Measurements from ENCODE around the gene ZNF576. TPM values are rescaled to one million over a fixed set of nuclear protein-coding genes. Genes with fewer than 3 reads are reported as not detected.
A peak's percentile ranks its signal among the peaks of the same experiment; 100 is the strongest.

ZNF576 gene
- polyA plus RNA-seq, 1 donor from 2014 or later: 11.9 TPM

DNA sequence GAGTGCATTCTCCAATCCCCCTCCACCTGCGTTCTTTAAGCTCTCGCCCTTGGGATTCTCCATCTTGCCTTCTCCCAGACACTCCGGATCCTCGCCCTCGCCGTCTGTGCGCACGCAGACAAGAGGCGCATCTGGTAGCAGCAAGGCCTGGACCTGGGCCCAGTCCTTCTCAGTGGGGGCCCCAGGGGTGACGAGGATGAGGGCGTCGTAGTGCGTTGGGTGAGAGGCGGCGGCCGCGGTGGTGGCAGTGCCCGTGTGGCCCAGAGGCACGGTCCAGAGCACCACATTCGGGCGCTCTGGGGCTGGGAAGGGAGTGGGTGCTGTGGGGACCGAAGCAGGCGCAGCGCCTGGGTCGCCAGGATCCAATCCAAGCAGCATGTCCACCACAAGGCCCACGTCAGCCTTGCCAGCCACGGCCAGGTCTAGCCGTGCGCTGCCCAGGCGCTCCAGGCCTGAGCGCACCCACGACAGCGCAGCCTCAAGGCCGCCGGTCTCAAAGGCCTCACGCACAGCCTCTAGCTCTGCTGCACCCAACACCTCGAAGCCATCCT is 3.5 kb upstream of the ZNF576 start:
- H3F3A ChIP-seq (ENCODE audit: insufficient read depth, low read length, poor library complexity, severe bottlenecking): no peaks in the 10 kb centered on the region
- TF ChIP-seq EZH2 (IDR thresholded peaks at IDR 0.05; ENCODE audit: borderline replicate concordance, insufficient read depth, low read length, poor library complexity, severe bottlenecking) (no peak), TAF1 (IDR thresholded peaks at IDR 0.05; ENCODE audit: low read depth) (no peak), RAD21 (conservative IDR thresholded peaks at IDR 0.05) (no peak), SMC3 (conservative IDR thresholded peaks at IDR 0.05; ENCODE audit: poor library complexity) (no peak), MXI1 (conservative IDR thresholded peaks at IDR 0.05; ENCODE audit: poor library complexity, severe bottlenecking) (no peak), EP300 (conservative IDR thresholded peaks at IDR 0.05; ENCODE audit: poor library complexity, severe bottlenecking) (no peak), CTCF (IDR thresholded peaks at IDR 0.05; ENCODE audit: poor library complexity, severe bottlenecking) (no peak), POLR2AphosphoS5 (IDR thresholded peaks at IDR 0.05) (no peak)
- TF ChIP-seq, protein P1, sequence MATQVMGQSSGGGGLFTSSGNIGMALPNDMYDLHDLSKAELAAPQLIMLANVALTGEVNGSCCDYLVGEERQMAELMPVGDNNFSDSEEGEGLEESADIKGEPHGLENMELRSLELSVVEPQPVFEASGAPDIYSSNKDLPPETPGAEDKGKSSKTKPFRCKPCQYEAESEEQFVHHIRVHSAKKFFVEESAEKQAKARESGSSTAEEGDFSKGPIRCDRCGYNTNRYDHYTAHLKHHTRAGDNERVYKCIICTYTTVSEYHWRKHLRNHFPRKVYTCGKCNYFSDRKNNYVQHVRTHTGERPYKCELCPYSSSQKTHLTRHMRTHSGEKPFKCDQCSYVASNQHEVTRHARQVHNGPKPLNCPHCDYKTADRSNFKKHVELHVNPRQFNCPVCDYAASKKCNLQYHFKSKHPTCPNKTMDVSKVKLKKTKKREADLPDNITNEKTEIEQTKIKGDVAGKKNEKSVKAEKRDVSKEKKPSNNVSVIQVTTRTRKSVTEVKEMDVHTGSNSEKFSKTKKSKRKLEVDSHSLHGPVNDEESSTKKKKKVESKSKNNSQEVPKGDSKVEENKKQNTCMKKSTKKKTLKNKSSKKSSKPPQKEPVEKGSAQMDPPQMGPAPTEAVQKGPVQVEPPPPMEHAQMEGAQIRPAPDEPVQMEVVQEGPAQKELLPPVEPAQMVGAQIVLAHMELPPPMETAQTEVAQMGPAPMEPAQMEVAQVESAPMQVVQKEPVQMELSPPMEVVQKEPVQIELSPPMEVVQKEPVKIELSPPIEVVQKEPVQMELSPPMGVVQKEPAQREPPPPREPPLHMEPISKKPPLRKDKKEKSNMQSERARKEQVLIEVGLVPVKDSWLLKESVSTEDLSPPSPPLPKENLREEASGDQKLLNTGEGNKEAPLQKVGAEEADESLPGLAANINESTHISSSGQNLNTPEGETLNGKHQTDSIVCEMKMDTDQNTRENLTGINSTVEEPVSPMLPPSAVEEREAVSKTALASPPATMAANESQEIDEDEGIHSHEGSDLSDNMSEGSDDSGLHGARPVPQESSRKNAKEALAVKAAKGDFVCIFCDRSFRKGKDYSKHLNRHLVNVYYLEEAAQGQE (IDR thresholded peaks at IDR 0.05; ENCODE audit: borderline replicate concordance): no peak
- no peak overlapping the region for H2AFZ ChIP-seq (ENCODE audit: low read depth, low read length)
- no peaks in the 10 kb centered on the region for H3K9me2 ChIP-seq (ENCODE audit: insufficient read depth, low read length)
- H3K36me3 ChIP-seq (ENCODE audit: insufficient read depth, low read length): no peaks in the 10 kb centered on the region
- peaks cover 4% of the 10 kb centered on the region for H4K20me1 ChIP-seq (ENCODE audit: insufficient read depth)
- peaks cover 41% of the 10 kb centered on the region for H3K79me2 ChIP-seq (replicated peaks; ENCODE audit: insufficient read depth, low read length)
- no peak overlapping the region for H3K4me2 ChIP-seq (ENCODE audit: low read length)
- H3K9ac ChIP-seq (ENCODE audit: low read length): peak overlapping the region; percentile 99
- H3K27me3 ChIP-seq (ENCODE audit: insufficient read depth, low read depth, low read length): no peaks in the 10 kb centered on the region
- H3K4me3 ChIP-seq (ENCODE audit: low read length): peak overlapping the region; percentile 99
- H3K9me3 ChIP-seq (ENCODE audit: low read length): no peaks in the 10 kb centered on the region
- H3K27ac ChIP-seq (ENCODE audit: low read length): no peak overlapping the region

- Histone ChIP-seq H3K9me3 (ENCODE audit: low read length) (no peaks in the 10 kb centered on the region), H3K27me3 (ENCODE audit: insufficient read depth, low read depth, low read length) (no peaks in the 10 kb centered on the region), H3K36me3 (ENCODE audit: insufficient read depth, low read length) (no peaks in the 10 kb centered on the region), H4K20me1 (ENCODE audit: insufficient read depth) (peaks cover 4% of the 10 kb centered on the region), H3F3A (ENCODE audit: insufficient read depth, low read length, poor library complexity, severe bottlenecking) (no peaks in the 10 kb centered on the region), H3K27ac (ENCODE audit: low read length) (peak overlapping the region; percentile 99), H3K9ac (ENCODE audit: low read length) (peak overlapping the region; percentile 99), H2AFZ (ENCODE audit: low read depth, low read length) (no peak overlapping the region), H3K4me3 (ENCODE audit: low read length) (peak overlapping the region; percentile 99), H3K9me2 (ENCODE audit: insufficient read depth, low read length) (no peaks in the 10 kb centered on the region), H3K4me2 (ENCODE audit: low read length) (peak overlapping the region; percentile 78), H3K79me2 (replicated peaks; ENCODE audit: insufficient read depth, low read length) (peaks cover 42% of the 10 kb centered on the region)
- TF ChIP-seq RAD21 (conservative IDR thresholded peaks at IDR 0.05) (no peak), MXI1 (conservative IDR thresholded peaks at IDR 0.05; ENCODE audit: poor library complexity, severe bottlenecking) (no peak), EP300 (conservative IDR thresholded peaks at IDR 0.05; ENCODE audit: poor library complexity, severe bottlenecking) (no peak), POLR2AphosphoS5 (IDR thresholded peaks at IDR 0.05) (no peak), CTCF (IDR thresholded peaks at IDR 0.05; ENCODE audit: poor library complexity, severe bottlenecking) (no peak)
- TF ChIP-seq, protein P1 (IDR thresholded peaks at IDR 0.05; ENCODE audit: borderline replicate concordance): no peak
These were observed 2.2 kb upstream of the ZNF576 start for GRCh38 chr19:43594081-43594697.
